K562 (cell line): ENCODE measurements around the gene PGM2L1. TPM values are rescaled to one million over a fixed set of nuclear protein-coding genes. Genes with fewer than 3 reads are reported as not detected.

Experiments used
- ATAC-seq: fragments of 200-7000 bp; cut with Tn5 transposase; 3 replicates; pipeline ENCODE4 v1.9.1; 2020; ENCODE audit warnings: moderate library complexity
- BruUV-seq: library from RNA; stranded (reverse); fragments of 400-500 nt; replicated peaks from 2 replicates; lab custom pipeline; 2021; lab: Mats Ljungman, UMichigan
- CTCF ChIA-PET: fragments of 300-600 bp; formaldehyde crosslinking; extraction: SDS; loops from one replicate; lab custom pipeline; 2021; ENCODE audit warnings: low intra/inter-chr PET ratio; lab: Yijun Ruan, JAX
- POLR2A ChIA-PET: fragments of 300-600, 350-650 bp; sonication (Branson Sonifier 250); formaldehyde crosslinking; extraction: SDS; loops from one replicate; lab custom pipeline; 2021; ENCODE audit warnings: antibody characterized with exemption, inconsistent platforms; lab: Yijun Ruan, JAX
- DNase-seq, 4 experiments: peaks; one replicate each; pipeline versions ENCODE4 v3.0.0 to v3.0.0-alpha.2; 2011 to 2018; ENCODE audit warnings: low spot score in 3 of 4, mixed read lengths in 3 of 4; ENCODE audit errors: extremely low read depth in 1 of 4
- FAIRE-seq: peaks from 2 replicates; lab custom pipeline; 2011; peaks lifted over from hg19 to GRCh38; lab: Jason Lieb, UNC
- H2AFZ ChIP-seq: 2 replicates; pipeline ENCODE4 v1.6.0; 2011; ENCODE audit warnings: low read depth, low read length, control low read depth, inconsistent platforms
- H3K27ac ChIP-seq: fragments of 200-600 bp; 3 replicates; pipeline ENCODE4 v1.8.0; 2011; ENCODE audit warnings: low read depth, mild to moderate bottlenecking, control low read depth, inconsistent platforms, low read length, moderate library complexity, mixed read lengths; ENCODE audit errors: extremely low read depth
- H3K27me3 ChIP-seq, 2 experiments: fragments of 300-600 bp in 1 of 2; 2 replicates in 1 of 2; 3 replicates in 1 of 2; pipeline versions ENCODE4 v1.6.0 to v1.8.0; 2011; ENCODE audit warnings: inconsistent platforms in 2 of 2, low read length in 2 of 2, mild to moderate bottlenecking in 1 of 2, mixed read lengths in 1 of 2, moderate library complexity in 1 of 2; ENCODE audit not compliant: control insufficient read depth in 2 of 2, insufficient read depth in 2 of 2
- H3K36me3 ChIP-seq: fragments of 300-600 bp; 3 replicates; pipeline ENCODE4 v1.8.0; 2011; ENCODE audit warnings: mild to moderate bottlenecking, low read length, inconsistent platforms; ENCODE audit not compliant: control insufficient read depth, insufficient read depth
- H3K4me1 ChIP-seq, 2 experiments: fragments of 200-600 bp in 1 of 2; replicated peaks in 1 of 2; 2 replicates in 1 of 2; 3 replicates in 1 of 2; pipeline versions ENCODE4 v1.5.1 to v1.8.0; 2011; ENCODE audit warnings: inconsistent platforms in 2 of 2, low read length in 2 of 2, mild to moderate bottlenecking in 1 of 2, mixed read lengths in 1 of 2, moderate library complexity in 1 of 2; ENCODE audit not compliant: control insufficient read depth in 2 of 2, insufficient read depth in 2 of 2
- H3K4me2 ChIP-seq: 2 replicates; pipeline ENCODE4 v1.6.1; 2011; ENCODE audit warnings: low read length, control low read depth, inconsistent platforms, mixed read lengths; ENCODE audit not compliant: insufficient read depth
- H3K4me3 ChIP-seq: fragments of 200-600 bp; sonication (generic), shearing (Covaris generic); 2 replicates; pipeline ENCODE4 v1.5.1; 2016; ENCODE audit warnings: control low read depth, inconsistent platforms
- H3K79me2 ChIP-seq: fragments of 200-600 bp; 3 replicates; pipeline ENCODE4 v1.8.0; 2011; ENCODE audit warnings: low read length, inconsistent platforms; ENCODE audit not compliant: control insufficient read depth, insufficient read depth
- H3K9ac ChIP-seq, 2 experiments: 2 replicates each; pipeline versions ENCODE4 v1.6.0 to v1.6.1; 2011; ENCODE audit warnings: low read depth in 2 of 2, low read length in 2 of 2, control low read depth in 1 of 2, inconsistent platforms in 1 of 2, mild to moderate bottlenecking in 1 of 2, mixed read lengths in 1 of 2; ENCODE audit not compliant: insufficient read depth in 1 of 2
- H3K9me1 ChIP-seq: one replicate; pipeline ENCODE4 v1.6.0; 2011; ENCODE audit warnings: inconsistent platforms, mild to moderate bottlenecking, low read length, moderate library complexity; ENCODE audit not compliant: control insufficient read depth, insufficient read depth
- H3K9me3 ChIP-seq: replicated peaks from 2 replicates; pipeline ENCODE4 v1.5.1; 2011; ENCODE audit warnings: low read depth, low read length, inconsistent platforms; ENCODE audit not compliant: control insufficient read depth, insufficient read depth
- H4K20me1 ChIP-seq: replicated peaks from 2 replicates; pipeline ENCODE4 v1.6.1; 2011; ENCODE audit warnings: low read length, inconsistent platforms, mixed read lengths; ENCODE audit not compliant: control insufficient read depth, insufficient read depth
- ARID2 ChIP-seq: fragments of 450-650 bp; IDR thresholded peaks from 2 replicates; pipeline ENCODE4 v1.6.1; 2017; ENCODE audit warnings: antibody characterized with exemption, mild to moderate bottlenecking
- C11orf30 ChIP-seq: fragments of 450-650 bp; IDR thresholded peaks from 2 replicates; pipeline ENCODE4 v1.6.1; 2016; ENCODE audit warnings: low read depth, mild to moderate bottlenecking
- CREB3L1 ChIP-seq: fragments of 450-650 bp; IDR thresholded peaks from 2 replicates; pipeline ENCODE4 v1.6.1; 2014; ENCODE audit warnings: low read depth, mild to moderate bottlenecking, moderate library complexity, borderline replicate concordance
- DIDO1 ChIP-seq: fragments of 450-650 bp; IDR thresholded peaks from 2 replicates; pipeline ENCODE4 v1.6.1; 2016; ENCODE audit warnings: low read depth, missing biosample characterization, missing genetic modification characterization
- GATAD2A ChIP-seq: fragments of 450-650 bp; IDR thresholded peaks from 2 replicates; pipeline ENCODE4 v1.6.1; 2017
- MXI1 ChIP-seq: IDR thresholded peaks from 2 replicates; pipeline ENCODE4 v1.6.1; 2011; ENCODE audit warnings: low read depth, mild to moderate bottlenecking, improper control_type of control experiment, low read length
- NFXL1 ChIP-seq: fragments of 450-650 bp; formaldehyde crosslinking; IDR thresholded peaks from 2 replicates; pipeline ENCODE4 v1.4.0; 2021; ENCODE audit warnings: mild to moderate bottlenecking
- NKRF ChIP-seq: fragments of 450-650 bp; IDR thresholded peaks from 2 replicates; pipeline ENCODE4 v1.6.1; 2016; ENCODE audit warnings: borderline replicate concordance
- NR0B1 ChIP-seq: fragments of 450-650 bp; IDR thresholded peaks from one replicate; pipeline ENCODE4 v1.6.1; 2018; ENCODE audit warnings: mild to moderate bottlenecking, moderate library complexity; ENCODE audit not compliant: partially characterized antibody
- SMAD4 ChIP-seq: fragments of 250-450 bp; sonication (Bioruptor Pico); conservative IDR thresholded peaks from 2 replicates; pipeline ENCODE4 v1.8.0; 2021; ENCODE audit warnings: inconsistent platforms, mild to moderate bottlenecking, moderate library complexity
- SMARCA4 ChIP-seq: fragments of 450-650 bp; IDR thresholded peaks from 2 replicates; pipeline ENCODE4 v1.6.1; 2016
- USF1 ChIP-seq: sonication (generic); formaldehyde crosslinking; IDR thresholded peaks from 2 replicates; pipeline ENCODE4 v1.9.0; 2022; ENCODE audit warnings: mild to moderate bottlenecking, missing genetic modification reagents
- ZNF184 ChIP-seq: sonication (generic); formaldehyde crosslinking; IDR thresholded peaks from 2 replicates; pipeline ENCODE4 v1.5.0; 2020; ENCODE audit warnings: missing genetic modification reagents
- WGBS: fragments of 100-300 bp; shearing (Covaris generic); methylation state at CpG from one replicate; pipeline ENCODE4 v1.1.6; 2016; ENCODE audit warnings: low coverage, mixed read lengths; ENCODE audit not compliant: insufficient coverage; ENCODE audit errors: missing lambda C conversion rate; 5-methylcytosine and 5-hydroxymethylcytosine counted together
- in situ Hi-C: fragments of 300-500 bp; cut with MboI; formaldehyde crosslinking; loops from 4 replicates; pipeline ENCODE4 v1.15.0; 2018; ENCODE audit warnings: inconsistent platforms, mixed read lengths
- intact Hi-C: fragments of 100-400 bp; cut with micrococcal nuclease; formaldehyde crosslinking; loops from 2 replicates; pipeline ENCODE4 v1.14.2; 2022
- polyA plus RNA-seq, 8 experiments: library from polyadenylated mRNA; depleted of rRNA in 4 of 8; stranded (reverse) in 5 of 8; unstranded in 3 of 8; fragments of >200 nt; fragmentation: Nextera tagmentation in 2 of 8; fragmentation: Illumina TruSeq in 1 of 8; extraction: Ambion mirVana in 2 of 8; extraction: Trizol in 1 of 8; gene quantifications; 2 replicates each; pipeline versions ENCODE4 v1.2.1 to v1.2.3, GENCODE V29; 2011 to 2014; ENCODE audit warnings: inconsistent platforms in 1 of 8, missing spikeins in 1 of 8
- total RNA-seq, 7 experiments: library from RNA; depleted of rRNA in 6 of 7; stranded (reverse); fragments of >200 nt in 6 of 7; fragmentation: Illumina TruSeq in 2 of 7; extraction: Trizol in 2 of 7; gene quantifications; 2 replicates each; pipeline versions ENCODE4 v1.2.1 to v1.2.3, GENCODE V29; 2011 to 2021; ENCODE audit warnings: low replicate concordance in 1 of 7
- TF ChIP-seq, protein P1 (sequence below): IDR thresholded peaks from 2 replicates; pipeline ENCODE4 v1.6.1; 2011; ENCODE audit warnings: borderline replicate concordance, low read depth, mild to moderate bottlenecking, moderate library complexity, low read length; ENCODE audit not compliant: insufficient read depth, poor library complexity, severe bottlenecking

The PGM2L1 gene
- total and polyA plus RNA-seq, 9 of the 15 experiments (the other 6 are each of a cell fraction or from before 2014, with no cell fraction given) = 0.32 to 0.95 (median 0.63) TPM

DNA sequence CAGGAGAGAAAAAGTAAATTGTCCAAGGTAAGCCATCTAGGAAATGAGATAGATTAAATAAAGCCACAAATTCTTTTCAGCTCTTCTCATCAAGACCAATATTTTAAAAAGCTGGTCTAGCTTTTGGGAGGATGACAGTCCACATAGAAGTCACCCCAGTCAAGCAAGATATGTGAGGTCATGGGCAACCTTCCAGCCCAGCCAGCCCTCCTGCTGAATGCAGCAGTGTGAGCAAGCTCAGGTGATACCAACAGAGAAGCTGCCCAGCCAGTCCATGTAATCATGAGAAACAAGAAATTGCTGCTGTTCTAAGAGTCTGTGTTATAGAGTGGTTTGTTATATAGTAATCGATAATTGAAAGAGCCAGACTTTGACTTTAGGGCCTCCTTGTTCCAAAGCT, 40.4 kb upstream of the PGM2L1 start:
- Histone ChIP-seq H3K9me3 (no peaks in the 10 kb centered on the region), H3K4me2 (no peak overlapping the region), H2AFZ (no peak overlapping the region), H3K9me1 (no peaks in the 10 kb centered on the region), H3K36me3 (no peaks in the 10 kb centered on the region), H3K4me1 (peaks cover 0 to 13% of the 10 kb centered on the region in 2 experiments; a peak in 2 of 5 replicates), H3K79me2 (no peaks in the 10 kb centered on the region), H3K4me3 (no peak overlapping the region), H4K20me1 (no peaks in the 10 kb centered on the region), H3K27me3 (no peaks in the 10 kb centered on the region), H3K27ac (no peak overlapping the region), H3K9ac (no peak overlapping the region)
- 17% methylated on average over 1 of the region's 1 CpG for WGBS
- BruUV-seq = no TSS peak
- in situ Hi-C loops (no loop called here), intact Hi-C loops (no loop called here)
- ATAC-seq (no peak), DNase-seq (no peak), FAIRE-seq (no peak)
- ChIA-PET CTCF (interaction anchor here (0.6 kb wide), 1 partner anchor 1613 kb away, joined by 3 read pairs; no protein-coding TSS in a partner anchor), POLR2A (no interaction called here)
- TF ChIP-seq GATAD2A = no peak
- no peak for TF ChIP-seq ARID2
- TF ChIP-seq NFXL1 (CRISPR knock-in tag) = no peak
- TF ChIP-seq, protein P1, sequence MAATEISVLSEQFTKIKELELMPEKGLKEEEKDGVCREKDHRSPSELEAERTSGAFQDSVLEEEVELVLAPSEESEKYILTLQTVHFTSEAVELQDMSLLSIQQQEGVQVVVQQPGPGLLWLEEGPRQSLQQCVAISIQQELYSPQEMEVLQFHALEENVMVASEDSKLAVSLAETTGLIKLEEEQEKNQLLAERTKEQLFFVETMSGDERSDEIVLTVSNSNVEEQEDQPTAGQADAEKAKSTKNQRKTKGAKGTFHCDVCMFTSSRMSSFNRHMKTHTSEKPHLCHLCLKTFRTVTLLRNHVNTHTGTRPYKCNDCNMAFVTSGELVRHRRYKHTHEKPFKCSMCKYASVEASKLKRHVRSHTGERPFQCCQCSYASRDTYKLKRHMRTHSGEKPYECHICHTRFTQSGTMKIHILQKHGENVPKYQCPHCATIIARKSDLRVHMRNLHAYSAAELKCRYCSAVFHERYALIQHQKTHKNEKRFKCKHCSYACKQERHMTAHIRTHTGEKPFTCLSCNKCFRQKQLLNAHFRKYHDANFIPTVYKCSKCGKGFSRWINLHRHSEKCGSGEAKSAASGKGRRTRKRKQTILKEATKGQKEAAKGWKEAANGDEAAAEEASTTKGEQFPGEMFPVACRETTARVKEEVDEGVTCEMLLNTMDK = no peak
- TF ChIP-seq CREB3L1 = no peak
- no peak for TF ChIP-seq SMAD4
- no peak for TF ChIP-seq ZNF184 (CRISPR knock-in tag)
- no peak for TF ChIP-seq MXI1
- no peak for TF ChIP-seq SMARCA4
- TF ChIP-seq C11orf30 = no peak
- TF ChIP-seq DIDO1 (tag) = no peak
- TF ChIP-seq NKRF = no peak
- TF ChIP-seq NR0B1 = no peak
- no peak for TF ChIP-seq USF1
